Lung (tissue), 12 donors: ENCODE results near the gene PLA2R1. TPM values are rescaled to one million over a fixed set of nuclear protein-coding genes. Genes with fewer than 3 reads are reported as not detected.

Source experiments
- ATAC-seq: fragments of 200-7000 bp; cut with Tn5 transposase; one replicate; pipeline ENCODE4 v1.9.1; 2020; ENCODE audit warnings: moderate number of reproducible peaks; ENCODE audit not compliant: insufficient read depth, low FRiP score
- DNase-seq, 3 donors: peaks; one replicate each; pipeline ENCODE4 v3.0.0-alpha.2; 2013 to 2017
- H3K27ac ChIP-seq, 2 donors: one replicate each; pipeline ENCODE4 v1.5.1; 2013; ENCODE audit warnings: mild to moderate bottlenecking in 2 of 2, moderate library complexity in 2 of 2, control low read depth in 1 of 2, inconsistent platforms in 1 of 2, low read depth in 1 of 2, low read length in 1 of 2
- H3K27me3 ChIP-seq, 3 donors: one replicate each; pipeline ENCODE4 v1.5.1; 2013; ENCODE audit warnings: low read length in 2 of 3; ENCODE audit not compliant: control insufficient read depth in 3 of 3, insufficient read depth in 3 of 3
- H3K36me3 ChIP-seq, 4 donors: one replicate each; pipeline ENCODE4 v1.5.1; 2013; ENCODE audit warnings: low read length in 4 of 4, mild to moderate bottlenecking in 1 of 4, moderate library complexity in 1 of 4; ENCODE audit not compliant: control insufficient read depth in 4 of 4, insufficient read depth in 4 of 4
- H3K4me1 ChIP-seq, 5 donors: one replicate each; pipeline ENCODE4 v1.5.1; 2013; ENCODE audit warnings: low read length in 5 of 5, mild to moderate bottlenecking in 2 of 5, moderate library complexity in 1 of 5; ENCODE audit not compliant: control insufficient read depth in 5 of 5, insufficient read depth in 5 of 5
- H3K4me3 ChIP-seq: one replicate; pipeline ENCODE4 v1.5.1; 2013; ENCODE audit warnings: mild to moderate bottlenecking, control low read depth, moderate library complexity
- H3K9ac ChIP-seq, 2 donors: one replicate each; pipeline ENCODE4 v1.5.1; 2013; ENCODE audit warnings: low read length in 2 of 2, control low read depth in 1 of 2; ENCODE audit not compliant: insufficient read depth in 1 of 2
- H3K9me3 ChIP-seq, 4 donors: one replicate each; pipeline ENCODE4 v1.5.1; 2013; ENCODE audit warnings: low read length in 3 of 4, mild to moderate bottlenecking in 1 of 4, moderate library complexity in 1 of 4; ENCODE audit not compliant: control insufficient read depth in 4 of 4, insufficient read depth in 3 of 4
- WGBS, 2 donors: extraction: QIAGEN DNeasy Blood & Tissue Kit; methylation state at CpG; one replicate each; pipeline ENCODE4 v1.1.7; 2013; 5-methylcytosine and 5-hydroxymethylcytosine counted together
- polyA plus RNA-seq, 2 donors: library from polyadenylated mRNA; stranded (reverse); fragments of 200-250 nt; gene quantifications; one replicate each; pipeline ENCODE4 v1.2.1, GENCODE V29; 2013
- total RNA-seq, 2 donors: library from RNA; depleted of rRNA in 1 of 2; stranded (reverse); fragments of >200 nt in 1 of 2; gene quantifications; one replicate each; pipeline ENCODE4 v1.2.1, GENCODE V29; 2014 to 2021
- TF ChIP-seq, protein P1 (sequence below): IDR thresholded peaks from 2 replicates; pipeline ENCODE4 v1.5.1; 2012; ENCODE audit warnings: mild to moderate bottlenecking; ENCODE audit errors: control extremely low read depth, extremely low read depth
- donor health status: control.
- donor health status: control.
- donor health status: Bipolar disorder and iron deficiency.
- donor health status: healthy.
- donor health status: DM: yes; HTN: yes; CAD: no.

PLA2R1 gene
- total and polyA plus RNA-seq, 4 donors: 0.79 to 13.5 (median 2.3) TPM

DNA sequence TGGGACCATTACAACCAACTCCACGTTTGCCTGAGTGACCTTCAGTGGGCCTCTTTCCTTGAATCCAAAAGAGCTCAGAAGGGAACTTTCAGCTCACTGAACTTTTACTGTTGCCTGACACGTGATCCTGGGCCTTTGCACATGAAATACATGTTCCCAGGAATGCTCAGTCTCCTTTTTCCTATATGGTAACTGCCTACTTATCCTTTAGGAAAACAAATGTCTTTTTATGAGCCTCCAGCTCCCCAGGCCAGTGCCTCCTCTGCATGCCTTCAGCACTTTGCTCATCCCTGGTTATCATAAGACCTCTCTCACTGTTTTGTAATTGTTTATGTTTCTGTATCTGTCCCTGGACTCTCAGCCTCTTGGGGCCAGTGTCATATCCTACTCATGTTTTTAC, 5.1 kb downstream of the PLA2R1 start:
- no peak overlapping the region for H3K27ac ChIP-seq
- 76 to 77% methylated on average over 2 of the region's 2 CpGs for WGBS, 2 donors
- H3K4me1 ChIP-seq: peaks cover 0 to 9% (median 0%) of the 10 kb centered on the region in 5 donors
- no peaks in the 10 kb centered on the region for H3K36me3 ChIP-seq
- H3K4me3 ChIP-seq: no peak overlapping the region
- DNase-seq: no peak
- H3K9me3 ChIP-seq: no peaks in the 10 kb centered on the region
- no peak overlapping the region for H3K9ac ChIP-seq
- peaks cover 0 to 7% (median 2%) of the 10 kb centered on the region in 3 donors for H3K27me3 ChIP-seq
- TF ChIP-seq, protein P1, sequence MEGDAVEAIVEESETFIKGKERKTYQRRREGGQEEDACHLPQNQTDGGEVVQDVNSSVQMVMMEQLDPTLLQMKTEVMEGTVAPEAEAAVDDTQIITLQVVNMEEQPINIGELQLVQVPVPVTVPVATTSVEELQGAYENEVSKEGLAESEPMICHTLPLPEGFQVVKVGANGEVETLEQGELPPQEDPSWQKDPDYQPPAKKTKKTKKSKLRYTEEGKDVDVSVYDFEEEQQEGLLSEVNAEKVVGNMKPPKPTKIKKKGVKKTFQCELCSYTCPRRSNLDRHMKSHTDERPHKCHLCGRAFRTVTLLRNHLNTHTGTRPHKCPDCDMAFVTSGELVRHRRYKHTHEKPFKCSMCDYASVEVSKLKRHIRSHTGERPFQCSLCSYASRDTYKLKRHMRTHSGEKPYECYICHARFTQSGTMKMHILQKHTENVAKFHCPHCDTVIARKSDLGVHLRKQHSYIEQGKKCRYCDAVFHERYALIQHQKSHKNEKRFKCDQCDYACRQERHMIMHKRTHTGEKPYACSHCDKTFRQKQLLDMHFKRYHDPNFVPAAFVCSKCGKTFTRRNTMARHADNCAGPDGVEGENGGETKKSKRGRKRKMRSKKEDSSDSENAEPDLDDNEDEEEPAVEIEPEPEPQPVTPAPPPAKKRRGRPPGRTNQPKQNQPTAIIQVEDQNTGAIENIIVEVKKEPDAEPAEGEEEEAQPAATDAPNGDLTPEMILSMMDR: no peak
- ATAC-seq: no peak

DNA sequence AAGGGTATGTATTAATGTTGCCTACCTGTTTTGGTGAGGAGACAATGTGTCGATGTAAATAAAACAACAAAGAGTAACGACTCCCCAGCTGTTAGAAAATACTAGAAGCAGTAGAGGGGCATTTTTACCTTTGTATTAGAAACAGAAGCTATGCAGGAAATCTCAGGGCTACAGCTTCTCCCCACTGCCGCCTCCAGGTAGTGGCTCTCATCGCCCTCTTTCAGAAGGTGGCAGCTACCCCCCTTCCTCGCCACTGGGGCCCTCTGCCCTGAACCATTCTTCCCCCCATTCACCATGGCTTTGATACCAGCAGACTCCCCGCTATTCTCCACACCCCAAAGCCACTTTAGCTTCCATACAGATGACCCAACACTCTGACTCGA, 6.7 kb downstream of the PLA2R1 start:
- H3K4me1 ChIP-seq: peaks cover 0 to 9% (median 0%) of the 10 kb centered on the region in 5 donors
- DNase-seq: no peak
- 91 to 96% methylated on average over 7 of the region's 7 CpGs for WGBS, 2 donors

DNA sequence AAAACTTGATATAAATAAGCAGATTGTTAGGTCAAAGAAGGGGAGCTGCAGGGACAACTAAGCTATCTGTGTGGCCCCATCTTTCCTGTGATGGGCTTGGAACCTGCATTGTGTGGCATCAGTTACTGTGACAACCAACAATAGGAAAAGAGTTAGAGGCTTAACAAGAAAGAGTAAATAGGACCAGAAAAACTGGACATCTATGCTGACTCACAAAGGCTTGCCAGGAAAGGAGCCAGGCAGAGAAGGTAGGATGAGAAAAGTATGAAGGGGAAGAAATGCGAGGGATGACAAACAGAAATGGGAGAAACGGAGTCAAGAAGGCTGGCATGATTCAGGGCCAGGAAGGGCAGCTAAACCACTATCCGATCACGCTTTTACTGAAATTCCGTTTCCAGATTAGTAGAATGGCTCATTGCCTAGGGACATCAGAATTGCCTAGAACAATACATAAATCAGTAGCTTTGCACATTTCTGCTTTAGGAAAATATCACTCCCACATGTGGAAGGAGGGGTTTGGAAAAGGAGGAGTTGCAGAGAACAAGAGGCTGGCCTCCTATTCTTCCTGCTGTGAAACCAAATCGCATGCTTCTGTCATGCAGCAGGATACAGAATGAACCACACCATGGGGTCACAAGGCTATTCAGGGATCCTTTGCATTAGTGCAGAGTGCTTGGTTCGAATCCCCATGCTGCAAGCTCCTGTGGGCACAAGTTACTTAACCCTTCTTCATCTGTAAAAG, 7.3 kb downstream of the PLA2R1 start:
- Histone ChIP-seq H3K9ac (no peak overlapping the region), H3K4me1 (peaks cover 0 to 9% (median 0%) of the 10 kb centered on the region in 5 donors), H3K36me3 (no peaks in the 10 kb centered on the region), H3K4me3 (no peak overlapping the region), H3K27me3 (peaks cover 0 to 2% (median 0%) of the 10 kb centered on the region in 3 donors), H3K27ac (no peak overlapping the region), H3K9me3 (no peaks in the 10 kb centered on the region)
- WGBS, 2 donors: 80 to 90% methylated on average over 7 of the region's 7 CpGs
- ATAC-seq: no peak
- TF ChIP-seq, protein P1: no peak
- peak in 2 of 3 donors; percentile 38 to 63 for DNase-seq

More for the DNA sequence above, 6.7 kb downstream of the PLA2R1 start:
- Histone ChIP-seq H3K27me3 (peaks cover 0 to 2% (median under 1%) of the 10 kb centered on the region in 3 donors), H3K9me3 (no peaks in the 10 kb centered on the region), H3K27ac (no peak overlapping the region), H3K9ac (no peak overlapping the region), H3K4me3 (no peak overlapping the region), H3K36me3 (no peaks in the 10 kb centered on the region)
- TF ChIP-seq, protein P1: no peak
- ATAC-seq: no peak
